ENCODE measurements around the gene ATP10A. TPM values are rescaled to one million over a fixed set of nuclear protein-coding genes. Genes with fewer than 3 reads are reported as not detected.

The ATP10A gene
- total and polyA plus RNA-seq, 2 experiments from 2014 or later: not detected

DNA sequence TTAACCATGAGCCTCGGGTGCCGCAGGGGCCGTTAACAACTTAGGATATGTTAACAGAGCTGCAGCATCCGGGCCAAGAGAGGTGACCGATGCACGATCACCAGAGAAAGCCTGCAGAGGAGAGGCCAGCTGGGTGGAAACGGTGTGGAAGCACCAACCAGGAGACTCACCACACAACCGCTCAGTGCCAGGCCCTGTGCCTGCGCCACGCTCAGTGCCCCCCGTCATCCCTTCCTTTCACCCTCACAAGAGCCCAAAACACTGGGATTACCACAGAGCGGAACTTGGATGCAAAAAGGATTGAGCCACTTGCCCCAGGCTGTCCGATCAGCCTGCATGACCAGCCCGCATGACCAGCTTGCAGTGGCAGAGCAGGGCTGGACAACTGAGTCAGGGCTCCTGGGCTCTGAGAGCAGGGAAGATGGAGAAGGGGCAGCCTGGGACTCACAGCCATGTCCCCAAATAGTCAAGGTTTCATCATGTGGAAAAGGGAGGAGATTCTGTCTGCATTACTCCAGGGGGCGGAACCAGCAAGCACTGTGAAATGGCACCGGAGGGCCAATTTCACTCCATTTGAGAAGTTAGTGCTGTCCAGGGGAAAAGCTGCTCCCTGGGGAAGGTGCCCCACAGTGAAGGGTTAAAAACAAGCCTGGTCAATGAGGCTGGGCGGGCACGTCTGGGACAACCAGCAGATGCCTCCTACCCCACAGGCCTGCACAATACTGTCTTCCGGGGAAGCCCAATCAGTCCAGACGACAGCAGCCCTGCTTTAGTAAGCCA is 156.8 kb downstream of the ATP10A start:
- Histone ChIP-seq H3K4me1 (ENCODE audit: low read depth) (no peaks in the 10 kb centered on the region), H3K4me3 (no peak overlapping the region), H3K9me3 (ENCODE audit: low read depth) (no peaks in the 10 kb centered on the region), H3K27ac (no peak overlapping the region), H3K36me3 (no peaks in the 10 kb centered on the region), H3K27me3 (peaks cover 23% of the 10 kb centered on the region)
- TF ChIP-seq, protein P1, sequence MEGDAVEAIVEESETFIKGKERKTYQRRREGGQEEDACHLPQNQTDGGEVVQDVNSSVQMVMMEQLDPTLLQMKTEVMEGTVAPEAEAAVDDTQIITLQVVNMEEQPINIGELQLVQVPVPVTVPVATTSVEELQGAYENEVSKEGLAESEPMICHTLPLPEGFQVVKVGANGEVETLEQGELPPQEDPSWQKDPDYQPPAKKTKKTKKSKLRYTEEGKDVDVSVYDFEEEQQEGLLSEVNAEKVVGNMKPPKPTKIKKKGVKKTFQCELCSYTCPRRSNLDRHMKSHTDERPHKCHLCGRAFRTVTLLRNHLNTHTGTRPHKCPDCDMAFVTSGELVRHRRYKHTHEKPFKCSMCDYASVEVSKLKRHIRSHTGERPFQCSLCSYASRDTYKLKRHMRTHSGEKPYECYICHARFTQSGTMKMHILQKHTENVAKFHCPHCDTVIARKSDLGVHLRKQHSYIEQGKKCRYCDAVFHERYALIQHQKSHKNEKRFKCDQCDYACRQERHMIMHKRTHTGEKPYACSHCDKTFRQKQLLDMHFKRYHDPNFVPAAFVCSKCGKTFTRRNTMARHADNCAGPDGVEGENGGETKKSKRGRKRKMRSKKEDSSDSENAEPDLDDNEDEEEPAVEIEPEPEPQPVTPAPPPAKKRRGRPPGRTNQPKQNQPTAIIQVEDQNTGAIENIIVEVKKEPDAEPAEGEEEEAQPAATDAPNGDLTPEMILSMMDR (IDR thresholded peaks at IDR 0.05; ENCODE audit: low read depth, low read length): no peak
- no peak for DNase-seq (ENCODE audit: low read depth in 1 of 2, low spot score in 1 of 2)

DNA sequence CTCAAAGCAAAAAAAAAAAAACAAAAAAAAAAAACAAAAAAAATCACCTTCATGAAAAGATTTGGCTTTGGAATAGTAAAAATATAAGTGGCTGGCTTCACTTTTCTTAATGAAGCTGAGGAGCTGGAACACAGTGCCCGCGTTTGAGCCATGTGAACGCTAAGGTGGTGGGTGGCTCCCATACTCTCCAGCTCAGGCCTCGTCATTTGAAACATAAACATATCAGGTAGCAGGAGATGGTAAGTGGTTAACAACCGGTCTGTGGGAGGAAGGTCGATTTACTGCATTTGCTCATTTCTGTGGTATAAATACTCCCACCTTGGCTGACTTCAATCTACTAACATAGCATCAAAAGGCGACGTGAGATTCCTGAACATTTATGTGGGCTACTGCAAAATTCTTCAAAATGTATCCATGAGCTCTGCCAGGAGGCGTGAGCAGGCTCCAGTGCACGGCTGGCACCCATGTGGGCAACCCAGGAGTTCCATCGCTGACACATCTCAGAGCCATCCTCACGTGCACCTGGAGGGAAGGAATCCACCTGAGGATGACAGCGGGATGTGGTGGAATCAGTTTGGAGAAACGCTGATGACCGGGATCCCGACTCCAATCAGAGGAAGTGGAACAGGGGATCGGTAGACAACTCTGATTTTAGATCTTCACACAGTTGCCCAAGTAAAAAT is 157.6 kb downstream of the ATP10A start:
- Histone ChIP-seq H3K4me1 (ENCODE audit: low read depth) (no peaks in the 10 kb centered on the region), H3K27me3 (peaks cover 29% of the 10 kb centered on the region), H3K36me3 (no peaks in the 10 kb centered on the region), H3K4me3 (no peak overlapping the region), H3K27ac (no peak overlapping the region), H3K9me3 (ENCODE audit: low read depth) (no peaks in the 10 kb centered on the region)
- TF ChIP-seq, protein P1 (IDR thresholded peaks at IDR 0.05; ENCODE audit: low read depth, low read length): no peak
- no peak for DNase-seq (ENCODE audit: low read depth in 1 of 2, low spot score in 1 of 2)

DNA sequence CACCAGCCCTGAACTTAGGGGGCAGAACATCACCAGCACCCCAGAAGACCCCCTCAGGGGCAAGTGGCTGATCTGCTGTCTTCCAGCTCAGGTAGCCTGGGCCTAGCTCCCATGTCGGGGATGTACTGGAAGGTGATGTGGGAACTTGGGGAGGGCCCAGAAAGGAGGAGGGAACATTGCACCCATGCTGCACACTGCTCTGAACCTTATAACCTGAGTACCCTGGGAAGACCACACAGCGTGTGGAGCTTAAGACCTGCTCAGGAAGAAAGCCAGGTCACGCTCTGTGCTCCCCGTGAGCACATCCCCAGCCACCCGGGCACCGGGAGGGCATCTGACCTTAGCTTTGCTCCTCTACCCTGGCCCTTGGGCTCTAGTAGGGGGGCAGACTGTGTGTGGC is 159.4 kb downstream of the ATP10A start:
- H3K4me3 ChIP-seq: no peak overlapping the region
- DNase-seq (ENCODE audit: low read depth in 1 of 2, low spot score in 1 of 2): no peak
- H3K27ac ChIP-seq: no peak overlapping the region
- TF ChIP-seq, protein P1 (IDR thresholded peaks at IDR 0.05; ENCODE audit: low read depth, low read length): no peak
- H3K4me1 ChIP-seq (ENCODE audit: low read depth): no peaks in the 10 kb centered on the region
- peaks cover 29% of the 10 kb centered on the region for H3K27me3 ChIP-seq
- no peaks in the 10 kb centered on the region for H3K36me3 ChIP-seq
- H3K9me3 ChIP-seq (ENCODE audit: low read depth): no peaks in the 10 kb centered on the region

DNA sequence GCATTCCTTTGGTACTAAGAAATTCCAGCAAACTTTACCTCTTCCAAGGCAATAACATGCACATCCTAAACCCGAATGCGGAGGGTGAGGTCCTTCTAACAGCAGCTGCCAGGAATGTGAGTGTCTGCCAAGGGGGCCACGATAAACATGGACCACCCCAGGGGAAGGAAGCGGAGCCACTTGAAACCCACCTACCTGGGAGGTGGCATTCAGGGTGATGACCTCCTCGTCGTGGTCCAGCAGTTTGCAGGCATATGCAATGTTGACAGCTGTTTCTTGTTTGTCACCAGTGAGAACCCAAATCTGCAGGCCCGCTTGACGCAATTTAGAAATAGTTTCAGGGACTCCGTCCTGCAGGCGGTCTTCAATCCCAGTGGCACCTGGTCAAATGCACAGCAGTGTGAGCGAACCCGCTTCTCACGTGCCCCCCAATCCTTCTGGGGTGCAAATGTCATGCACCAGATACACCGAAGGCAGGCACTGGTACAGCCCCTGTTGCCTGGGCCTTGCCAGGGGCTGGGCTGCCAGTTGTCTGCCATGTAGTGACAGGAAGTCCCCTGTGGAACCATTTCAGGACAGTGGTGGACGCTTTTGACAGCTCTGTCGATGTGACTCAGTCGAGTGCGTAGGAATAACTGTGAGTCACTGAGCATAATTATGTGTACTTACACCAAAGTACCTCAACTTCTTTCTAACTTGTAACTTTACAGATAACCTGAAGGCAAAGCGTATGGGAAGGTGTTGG is 161.2 kb downstream of the ATP10A start:
- no peaks in the 10 kb centered on the region for H3K36me3 ChIP-seq
- no peak overlapping the region for H3K27ac ChIP-seq
- no peaks in the 10 kb centered on the region for H3K9me3 ChIP-seq (ENCODE audit: low read depth)
- H3K4me3 ChIP-seq: no peak overlapping the region
- peaks cover 22% of the 10 kb centered on the region for H3K27me3 ChIP-seq
- H3K4me1 ChIP-seq (ENCODE audit: low read depth): peaks cover 11% of the 10 kb centered on the region
- DNase-seq (ENCODE audit: low read depth in 1 of 2, low spot score in 1 of 2): no peak
- TF ChIP-seq, protein P1 (IDR thresholded peaks at IDR 0.05; ENCODE audit: low read depth, low read length): no peak

DNA sequence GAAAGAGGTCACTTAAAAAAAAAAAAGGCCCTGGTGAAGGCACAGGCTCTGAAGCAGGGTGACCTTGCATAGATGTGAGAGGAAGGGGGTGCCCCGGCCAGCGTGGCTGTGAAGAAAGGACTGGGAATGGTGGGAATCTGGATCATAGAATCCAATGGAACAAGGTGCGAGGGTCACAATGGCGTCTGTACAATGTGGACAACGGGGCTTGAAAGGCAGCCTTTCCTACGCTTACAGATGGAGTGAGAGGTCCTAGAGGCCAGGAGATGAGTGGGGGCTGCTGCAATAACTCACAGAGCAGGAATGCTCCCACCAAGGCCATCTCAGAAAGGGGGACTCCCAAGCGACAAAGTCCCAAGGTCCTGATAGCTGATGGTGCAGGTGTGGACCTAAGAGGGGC is 162.2 kb downstream of the ATP10A start:
- TF ChIP-seq, protein P1 (IDR thresholded peaks at IDR 0.05; ENCODE audit: low read depth, low read length): no peak
- H3K9me3 ChIP-seq (ENCODE audit: low read depth): no peaks in the 10 kb centered on the region
- no peak for DNase-seq (ENCODE audit: low read depth in 1 of 2, low spot score in 1 of 2)
- H3K27ac ChIP-seq: no peak overlapping the region
- H3K36me3 ChIP-seq: no peaks in the 10 kb centered on the region
- peaks cover 15% of the 10 kb centered on the region for H3K4me1 ChIP-seq (ENCODE audit: low read depth)
- peaks cover 18% of the 10 kb centered on the region for H3K27me3 ChIP-seq
- no peak overlapping the region for H3K4me3 ChIP-seq
